ENCODE results near the gene TBL1X.

- TF ChIP-seq EP300 (IDR thresholded peaks at IDR 0.05) = no peak
- TF ChIP-seq, protein P1, sequence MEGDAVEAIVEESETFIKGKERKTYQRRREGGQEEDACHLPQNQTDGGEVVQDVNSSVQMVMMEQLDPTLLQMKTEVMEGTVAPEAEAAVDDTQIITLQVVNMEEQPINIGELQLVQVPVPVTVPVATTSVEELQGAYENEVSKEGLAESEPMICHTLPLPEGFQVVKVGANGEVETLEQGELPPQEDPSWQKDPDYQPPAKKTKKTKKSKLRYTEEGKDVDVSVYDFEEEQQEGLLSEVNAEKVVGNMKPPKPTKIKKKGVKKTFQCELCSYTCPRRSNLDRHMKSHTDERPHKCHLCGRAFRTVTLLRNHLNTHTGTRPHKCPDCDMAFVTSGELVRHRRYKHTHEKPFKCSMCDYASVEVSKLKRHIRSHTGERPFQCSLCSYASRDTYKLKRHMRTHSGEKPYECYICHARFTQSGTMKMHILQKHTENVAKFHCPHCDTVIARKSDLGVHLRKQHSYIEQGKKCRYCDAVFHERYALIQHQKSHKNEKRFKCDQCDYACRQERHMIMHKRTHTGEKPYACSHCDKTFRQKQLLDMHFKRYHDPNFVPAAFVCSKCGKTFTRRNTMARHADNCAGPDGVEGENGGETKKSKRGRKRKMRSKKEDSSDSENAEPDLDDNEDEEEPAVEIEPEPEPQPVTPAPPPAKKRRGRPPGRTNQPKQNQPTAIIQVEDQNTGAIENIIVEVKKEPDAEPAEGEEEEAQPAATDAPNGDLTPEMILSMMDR (IDR thresholded peaks at IDR 0.05) = no peak
Measured at GRCh38 chrX:9688833-9689232, 224.0 kb downstream of the TBL1X start.

Measured in esophagus muscularis mucosa (tissue), 3 donors.